ENCODE results near the gene OPHN1.
"Not testable (repeated sequence)": the region's sequence is repeated elsewhere in the genome, so short reads cannot be mapped to it uniquely, and the experiment has no call there.

The OPHN1 gene

DNA sequence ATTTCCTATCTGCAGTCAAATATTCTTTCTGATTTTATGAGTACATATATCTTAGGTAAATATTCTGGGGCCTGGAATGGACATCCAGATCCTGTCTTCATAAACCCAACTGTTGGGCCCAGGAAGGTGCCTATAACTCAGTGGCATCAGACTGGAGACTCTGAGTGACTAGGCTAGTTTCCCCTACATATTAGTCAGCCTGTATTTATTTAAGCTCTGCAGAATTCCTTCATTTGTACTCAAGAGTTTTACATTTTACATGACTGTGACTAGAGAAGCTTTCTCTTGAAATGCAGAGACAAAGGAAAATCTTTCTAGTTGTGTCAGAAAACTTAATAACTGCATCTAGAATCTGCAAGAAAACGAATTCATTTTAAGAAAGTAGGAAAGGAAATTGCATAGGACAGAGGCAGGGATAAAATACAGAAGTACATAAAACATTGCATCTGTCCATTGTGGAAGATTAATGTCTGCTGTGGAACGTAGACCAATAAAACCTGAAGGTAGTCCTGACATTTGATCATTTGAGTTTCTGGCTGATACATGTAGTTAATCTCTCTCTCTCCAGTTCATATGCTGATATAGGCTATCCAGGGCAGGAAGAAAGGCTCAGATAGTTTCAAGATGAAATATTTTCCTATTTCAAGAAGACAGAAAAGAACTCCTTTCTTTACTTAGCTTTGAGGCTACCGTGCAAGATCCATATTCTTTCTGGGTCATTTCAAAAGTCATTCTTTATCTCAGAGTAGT, 78.2 kb downstream of the OPHN1 start:
- no peak for DNase-seq

DNA sequence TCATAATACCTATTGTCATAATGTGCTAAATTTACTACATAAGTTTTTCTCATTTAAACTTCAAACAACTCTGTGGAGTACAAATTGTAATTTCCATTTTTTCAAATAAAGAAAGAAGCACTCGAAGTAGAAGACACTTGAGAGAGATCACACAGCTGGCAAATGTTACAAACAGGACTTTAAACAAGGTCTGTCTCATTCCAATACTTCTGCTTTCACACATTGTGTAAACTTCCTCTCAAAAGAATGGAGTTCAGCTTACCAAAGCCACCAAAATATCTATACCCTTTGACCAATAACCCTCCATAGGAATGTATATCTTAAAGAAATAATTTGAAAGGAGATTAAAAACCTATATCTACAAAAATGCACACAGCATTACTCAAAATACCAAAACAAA, 88.3 kb downstream of the OPHN1 start:
- DNase-seq: no peak

DNA sequence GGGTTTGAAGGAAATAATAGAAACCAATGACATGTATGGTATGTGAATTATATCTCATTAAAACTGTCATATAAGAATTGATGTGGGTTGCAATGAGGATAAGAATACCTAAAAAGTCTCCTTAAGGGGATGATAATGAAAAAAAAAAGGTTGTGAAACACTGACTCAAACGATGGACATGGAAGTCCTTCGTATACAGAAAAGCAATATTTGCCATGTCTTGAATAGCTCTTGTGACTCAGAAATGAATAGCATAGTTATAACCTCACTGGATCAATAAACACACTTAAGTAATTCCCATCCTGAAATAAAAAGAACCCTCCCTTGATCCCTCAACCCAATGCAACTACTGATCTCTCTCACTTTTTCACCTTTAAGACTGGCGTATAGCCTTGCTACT, 89.7 kb downstream of the OPHN1 start:
- DNase-seq: no peak

DNA sequence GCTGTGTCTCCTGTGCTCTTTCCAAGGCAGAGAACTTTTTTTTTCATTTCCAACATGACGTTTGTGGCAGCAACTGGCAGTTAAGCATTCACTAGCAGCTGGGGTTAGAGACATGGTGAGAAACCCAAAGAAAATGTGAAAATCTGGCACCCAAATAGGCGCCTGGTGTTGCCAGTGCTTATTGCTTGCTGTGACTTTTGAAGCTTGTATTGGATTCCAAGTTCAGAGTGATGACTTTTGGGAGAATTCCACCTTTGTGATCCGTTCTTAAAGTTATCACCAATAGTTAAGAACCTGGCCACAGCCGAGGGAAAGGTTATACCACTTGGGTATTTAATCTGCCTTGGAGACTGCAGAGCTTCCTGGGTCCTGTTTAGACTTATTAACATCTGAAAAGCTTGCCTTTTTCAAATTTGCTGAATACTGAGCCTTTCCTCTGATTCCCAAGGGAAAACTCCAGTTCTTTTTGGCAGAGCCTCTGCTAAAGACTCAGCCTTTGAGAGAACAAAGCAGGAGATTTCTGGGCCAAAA, 101.0 kb downstream of the OPHN1 start:
- DNase-seq: no peak

DNA sequence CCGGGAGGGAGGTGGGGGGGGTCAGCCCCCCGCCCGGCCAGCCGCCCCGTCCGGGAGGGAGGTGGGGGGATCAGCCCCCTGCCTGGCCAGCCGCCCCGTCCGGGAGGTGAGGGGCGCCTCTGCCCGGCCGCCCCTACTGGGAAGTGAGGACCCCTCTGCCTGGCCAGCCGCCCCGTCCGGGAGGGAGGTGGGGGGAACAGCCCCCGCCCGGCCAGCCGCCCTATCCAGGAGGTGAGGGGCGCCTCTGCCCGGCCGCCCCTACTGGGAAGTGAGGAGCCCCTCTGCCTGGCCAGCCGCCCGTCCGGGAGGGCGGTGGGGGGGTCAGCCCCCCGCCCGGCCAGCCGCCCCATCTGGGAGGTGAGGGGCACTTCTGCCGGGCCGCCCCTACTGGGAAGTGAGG, 106.5 kb downstream of the OPHN1 start:
- DNase-seq: not testable (repeated sequence)

DNA sequence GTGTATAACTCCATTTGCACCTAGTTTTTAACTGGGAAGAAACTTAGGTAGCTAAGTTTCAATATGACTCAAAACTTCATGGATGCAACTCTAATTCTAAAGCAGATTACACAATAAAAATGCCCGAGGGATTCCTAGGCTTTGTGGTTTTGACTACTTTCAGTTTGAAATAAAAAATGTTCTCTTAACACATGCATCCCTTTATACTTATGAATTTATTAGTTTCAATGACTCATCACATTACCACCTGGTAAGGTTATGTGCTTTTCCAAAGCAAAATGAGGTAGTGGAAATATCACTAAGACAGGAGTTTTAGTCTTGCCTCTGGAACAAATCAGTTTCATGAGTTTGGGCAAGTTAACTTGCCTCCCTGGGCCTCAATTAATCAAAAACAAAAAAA, 125.5 kb downstream of the OPHN1 start:
- no peak for DNase-seq

DNA sequence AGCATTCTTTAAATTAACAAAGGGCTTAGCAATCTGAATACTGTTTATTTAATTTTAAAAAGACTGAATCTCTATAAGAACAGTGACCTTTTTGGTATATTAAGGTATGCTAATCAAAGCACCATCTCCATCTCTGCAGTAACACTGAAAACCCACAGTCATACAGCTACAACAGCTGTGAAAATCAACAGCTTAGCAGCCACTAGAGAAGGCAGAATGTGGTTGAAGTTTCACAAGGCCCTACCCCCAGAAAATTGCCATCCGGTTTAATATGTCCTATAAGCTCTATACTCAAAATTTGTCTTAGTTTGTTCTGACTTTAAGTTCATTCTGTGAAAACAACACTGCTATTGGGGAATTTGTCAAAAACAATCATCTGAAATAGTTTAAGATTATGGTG, 128.7 kb downstream of the OPHN1 start:
- no peak for DNase-seq

DNA sequence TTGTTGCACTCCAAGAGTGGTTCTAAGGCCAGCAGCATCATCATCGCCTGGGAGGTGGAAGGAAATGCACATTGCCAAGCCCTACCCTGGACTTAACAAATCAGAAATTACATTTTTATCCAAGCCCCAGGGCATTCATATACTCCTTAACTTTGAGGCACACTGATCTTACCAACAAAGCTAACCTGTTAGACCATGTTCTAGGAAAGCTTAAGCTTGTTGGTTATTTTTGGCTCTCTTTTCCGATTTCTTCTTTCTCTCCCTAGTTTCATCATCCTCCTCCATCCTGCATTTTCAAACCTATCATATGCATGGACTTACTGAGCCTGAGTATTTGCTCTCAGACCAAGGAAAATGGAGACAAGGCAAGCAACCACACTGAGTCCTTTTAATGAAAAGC, 133.4 kb downstream of the OPHN1 start:
- DNase-seq: no peak

DNA sequence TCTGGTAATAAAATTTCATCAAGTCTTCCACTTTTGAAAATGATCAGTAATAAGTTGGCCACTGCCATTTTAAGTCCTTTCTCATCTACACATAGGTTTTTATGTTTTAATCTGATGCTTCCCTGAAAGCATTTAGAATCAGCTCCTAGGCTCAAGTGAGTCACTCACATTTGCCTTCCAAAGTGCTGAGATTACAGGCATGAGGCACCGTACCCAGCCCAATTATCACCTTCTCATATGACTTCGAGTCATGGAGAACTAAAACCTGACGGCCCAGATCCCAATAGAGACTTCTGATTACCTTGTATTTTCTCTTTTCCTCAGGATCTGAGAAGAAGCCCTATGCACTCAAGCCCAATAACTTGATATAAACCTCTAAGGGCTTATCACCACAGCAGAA, 140.8 kb downstream of the OPHN1 start:
- no peak for DNase-seq

DNA sequence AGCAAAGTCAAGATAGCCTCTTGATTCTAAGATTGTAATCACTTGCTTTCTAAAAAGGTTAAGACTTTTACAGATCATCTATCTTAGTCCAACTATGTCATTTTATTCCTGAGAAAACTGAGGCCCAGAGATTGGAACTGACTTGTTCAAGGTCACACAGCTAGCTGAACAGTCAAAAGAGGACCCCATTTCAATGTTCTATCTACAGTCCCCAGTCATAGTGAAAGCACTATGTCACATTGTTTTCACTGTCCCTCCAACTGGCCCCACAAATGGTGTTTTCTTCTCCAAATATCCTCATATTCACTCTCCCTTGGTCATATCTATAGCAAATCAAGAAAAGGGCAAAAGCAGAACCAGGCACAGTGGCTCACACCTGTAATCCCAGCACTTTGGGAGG, 145.2 kb downstream of the OPHN1 start:
- DNase-seq: no peak

DNA sequence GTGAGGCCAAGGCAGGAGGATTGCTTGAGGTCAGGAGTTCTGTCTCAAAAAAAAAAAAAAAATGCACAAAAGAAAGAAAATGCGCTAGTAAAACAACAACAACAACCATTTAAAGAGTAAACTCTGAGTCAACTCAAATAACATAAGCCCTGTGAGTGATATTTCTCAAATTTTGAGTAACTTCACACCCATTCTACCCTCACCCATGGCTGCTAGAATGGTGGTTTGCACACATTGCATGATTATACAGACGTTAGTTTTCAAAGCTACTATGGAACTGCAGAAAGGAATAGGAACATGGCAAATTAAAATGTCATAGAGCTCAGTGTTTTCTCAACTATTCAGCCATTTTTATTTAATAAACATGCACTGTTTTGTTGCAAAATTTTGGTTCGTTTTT, 145.9 kb downstream of the OPHN1 start:
- no peak for DNase-seq

DNA sequence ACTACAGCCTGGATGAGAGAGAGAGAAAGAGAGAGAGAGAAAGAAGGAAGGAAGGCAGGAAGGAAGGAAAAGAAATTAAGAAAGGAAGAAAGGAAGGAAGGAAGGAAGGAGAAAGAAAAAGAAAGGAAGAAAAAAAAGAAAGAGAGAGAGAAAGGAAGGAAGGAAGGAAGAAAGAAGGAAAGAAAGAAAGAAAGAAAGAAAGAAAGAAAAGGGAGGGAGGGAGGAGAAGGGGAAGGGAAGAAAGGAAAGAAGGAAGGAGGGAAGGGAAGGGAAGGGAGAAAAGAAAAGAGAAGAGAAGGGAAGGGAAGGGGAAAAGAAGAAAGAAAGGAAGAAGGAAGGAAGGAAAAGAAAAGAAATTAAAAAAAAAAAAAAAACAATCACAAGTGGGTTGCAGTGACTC, 146.3 kb downstream of the OPHN1 start:
- DNase-seq: no peak

DNA sequence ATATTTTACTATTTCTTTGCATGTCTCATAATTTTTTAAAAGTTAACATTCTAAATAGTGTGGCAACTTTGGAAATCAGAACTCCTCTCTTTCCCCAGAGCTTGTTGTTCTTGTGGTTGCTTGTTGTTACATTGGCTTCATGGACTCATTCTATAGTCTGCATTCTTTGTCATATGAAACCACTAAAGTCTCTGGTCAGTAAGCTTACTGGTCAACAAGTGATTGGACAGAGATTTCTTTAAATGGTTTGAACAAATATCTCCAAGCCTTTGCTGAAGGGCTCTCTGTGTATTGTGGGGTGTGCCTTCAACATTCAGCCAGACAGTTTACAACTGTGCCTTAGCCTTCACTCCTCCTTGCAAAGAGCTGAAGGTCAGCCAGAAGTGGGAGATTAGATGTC, 147.2 kb downstream of the OPHN1 start:
- no peak for DNase-seq

DNA sequence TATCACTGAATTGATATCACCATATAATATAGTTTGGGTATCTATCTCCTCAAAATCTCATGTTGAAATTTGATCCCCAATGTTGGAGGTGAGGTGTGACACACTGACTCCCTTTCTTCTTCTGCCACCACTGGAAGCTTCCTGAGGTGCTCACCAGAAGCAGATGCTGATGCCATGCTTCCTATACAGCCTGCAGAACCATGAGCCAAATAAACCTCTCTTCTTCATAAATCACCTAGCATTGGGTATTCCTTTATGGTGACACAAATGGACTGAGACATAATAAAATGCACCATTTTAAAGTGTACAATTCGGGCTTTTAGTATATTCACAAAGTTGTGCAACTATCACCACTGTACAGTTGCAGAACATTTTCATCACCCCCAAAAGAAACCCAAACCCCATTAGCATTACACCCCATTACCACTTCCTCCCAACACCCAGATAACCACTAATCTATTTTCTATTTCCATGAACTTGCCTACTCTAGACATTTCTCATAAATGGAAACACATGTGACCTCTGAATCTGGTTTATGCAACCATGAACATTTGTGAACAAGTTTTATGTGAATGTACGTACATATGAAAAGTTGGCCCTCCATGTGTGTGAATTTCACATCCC, 148.9 kb downstream of the OPHN1 start:
- DNase-seq: no peak

DNA sequence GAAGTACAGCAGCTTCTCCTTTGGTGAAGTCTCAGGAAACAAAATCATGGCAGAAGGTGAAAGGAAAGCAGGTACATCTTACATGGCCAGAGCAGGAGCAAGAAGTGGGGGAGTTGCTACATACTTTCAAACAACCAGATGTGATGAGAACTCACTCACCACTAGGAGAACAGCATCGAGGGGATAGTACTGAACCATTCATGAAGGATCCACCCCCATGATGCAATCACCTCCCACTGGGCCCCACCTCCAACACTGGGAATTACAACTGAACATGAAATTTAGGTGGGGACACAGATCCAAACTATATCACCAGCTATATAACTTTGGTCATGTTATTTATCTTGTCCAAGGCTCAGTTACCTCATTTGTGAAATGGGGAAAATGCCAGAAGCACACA, 159.4 kb downstream of the OPHN1 start:
- DNase-seq: peak; percentile 1

DNA sequence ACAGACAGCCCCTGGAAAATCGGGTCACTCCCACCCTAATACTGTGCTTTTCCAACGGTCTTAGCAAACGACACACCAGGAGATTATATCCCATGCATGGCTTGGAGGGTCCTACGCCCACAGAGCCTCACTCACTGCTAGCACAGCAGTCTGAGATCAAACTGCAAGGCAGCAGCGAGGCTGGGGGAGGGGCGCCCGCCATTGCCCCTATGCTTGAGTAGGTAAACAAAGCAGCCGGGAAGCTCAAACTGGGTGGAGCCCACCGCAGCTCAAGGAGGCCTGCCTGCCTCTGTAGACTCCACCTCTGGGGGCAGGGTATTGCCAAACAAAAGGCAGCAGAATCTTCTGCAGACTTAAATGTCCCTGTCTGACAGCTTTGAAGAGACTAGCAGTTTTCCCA, 168.5 kb downstream of the OPHN1 start:
- DNase-seq: not testable (repeated sequence)

DNA sequence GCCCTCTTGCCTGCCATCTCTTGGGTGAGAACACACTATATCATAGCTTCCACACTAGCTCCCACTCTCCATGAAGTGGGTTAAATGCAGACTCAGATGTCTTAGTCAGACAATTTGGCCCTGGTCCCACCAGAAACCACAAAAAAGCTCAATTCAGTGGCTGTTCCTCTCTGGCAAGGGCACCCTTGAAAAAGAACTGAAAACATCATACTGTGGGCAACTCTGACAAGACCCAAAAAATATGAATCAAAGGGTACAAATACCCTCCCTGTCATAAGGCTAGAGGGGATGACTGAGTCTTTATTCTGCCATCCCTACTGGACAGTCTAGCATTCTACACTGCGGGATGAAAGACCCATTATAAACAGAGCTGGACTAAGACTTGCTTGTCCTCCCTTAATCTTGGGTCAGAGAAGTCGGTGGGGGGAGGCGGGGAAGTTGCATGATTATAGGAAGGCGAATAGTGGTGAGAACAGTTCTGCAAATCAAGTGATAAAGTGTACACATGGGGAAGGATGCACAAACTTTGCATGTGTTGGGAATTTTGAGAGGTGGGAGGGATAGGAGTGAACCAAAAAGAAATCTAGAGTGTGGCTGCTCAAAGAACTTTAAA, 172.1 kb downstream of the OPHN1 start:
- no peak for DNase-seq

DNA sequence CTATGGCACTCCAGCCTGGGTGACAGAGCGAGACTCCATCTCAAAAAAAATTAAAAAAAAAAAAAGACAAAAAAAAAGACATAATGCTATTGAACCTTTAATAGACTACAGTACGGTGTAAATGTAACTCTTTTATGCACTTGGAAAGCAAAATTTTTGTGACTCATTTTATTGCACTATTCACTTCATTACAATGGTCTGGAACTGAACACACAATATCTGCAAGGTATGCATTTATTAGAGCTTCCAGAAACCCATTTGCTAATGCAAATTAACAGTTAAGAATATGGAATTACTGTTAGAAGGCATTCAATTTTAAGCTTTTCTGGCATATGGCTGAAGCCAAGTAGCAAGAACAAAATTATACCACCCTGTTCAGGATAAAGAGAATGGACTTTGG, 176.3 kb downstream of the OPHN1 start:
- no peak for DNase-seq

DNA sequence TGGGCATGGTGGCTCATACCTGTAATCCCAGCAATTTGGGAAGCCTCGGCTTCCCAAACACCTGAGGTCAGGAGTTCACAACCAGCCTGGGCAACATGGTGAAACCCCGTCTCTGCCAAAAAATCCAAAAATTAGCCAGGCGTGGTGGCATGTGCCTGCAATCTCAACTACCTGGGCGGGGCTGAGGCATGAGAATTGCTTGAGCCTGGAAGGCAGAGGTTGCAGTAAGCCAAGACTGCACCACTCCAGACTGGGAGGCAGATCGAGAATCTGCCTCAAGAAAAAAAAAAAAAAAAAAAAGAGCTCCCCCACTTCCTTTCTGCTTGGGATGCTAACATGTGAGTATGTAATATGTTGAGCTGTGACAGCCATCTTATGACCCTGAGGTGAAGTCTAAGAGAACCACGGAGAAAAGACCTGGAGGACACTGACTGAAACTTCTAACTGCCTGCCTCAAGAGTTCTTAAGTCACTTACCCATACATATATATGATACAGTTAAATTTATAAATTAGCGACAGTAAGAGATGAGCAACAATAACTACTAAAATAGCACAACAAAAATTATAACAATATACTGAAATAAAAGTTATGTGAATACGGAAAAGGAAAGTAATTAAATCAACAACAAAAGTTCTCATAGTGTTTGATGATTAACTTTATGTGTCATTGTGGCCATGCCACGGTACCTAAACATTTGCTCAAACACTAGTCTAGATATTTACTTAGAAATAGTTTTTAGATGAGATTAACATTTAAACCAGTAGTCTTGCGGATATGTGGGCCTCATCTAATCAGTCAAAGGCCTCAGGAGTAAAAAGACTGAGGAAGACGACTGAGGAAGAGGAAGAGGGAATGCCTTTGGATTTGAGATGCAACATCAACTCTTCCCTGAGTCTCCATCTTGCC, 178.3 kb downstream of the OPHN1 start:
- DNase-seq: no peak

DNA sequence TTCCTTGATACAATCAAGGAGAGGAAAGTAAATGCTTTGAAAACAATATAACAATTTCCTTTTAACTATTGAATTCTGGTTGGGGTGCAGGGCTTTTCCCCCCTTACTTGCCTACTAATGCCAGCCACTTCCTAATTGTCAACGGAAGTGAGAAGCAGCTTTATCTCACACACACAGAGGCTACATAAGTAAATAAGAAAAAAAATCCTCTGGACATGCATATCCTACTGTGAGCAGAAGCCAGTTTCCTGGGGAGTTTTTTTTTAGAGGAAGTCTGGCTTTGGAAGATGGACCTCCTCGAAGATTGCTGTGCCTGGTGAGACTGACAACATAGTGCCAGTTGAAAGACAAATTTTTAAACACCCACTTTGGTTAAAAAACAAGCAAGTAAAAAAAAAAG, 180.6 kb downstream of the OPHN1 start:
- no peak for DNase-seq

DNA sequence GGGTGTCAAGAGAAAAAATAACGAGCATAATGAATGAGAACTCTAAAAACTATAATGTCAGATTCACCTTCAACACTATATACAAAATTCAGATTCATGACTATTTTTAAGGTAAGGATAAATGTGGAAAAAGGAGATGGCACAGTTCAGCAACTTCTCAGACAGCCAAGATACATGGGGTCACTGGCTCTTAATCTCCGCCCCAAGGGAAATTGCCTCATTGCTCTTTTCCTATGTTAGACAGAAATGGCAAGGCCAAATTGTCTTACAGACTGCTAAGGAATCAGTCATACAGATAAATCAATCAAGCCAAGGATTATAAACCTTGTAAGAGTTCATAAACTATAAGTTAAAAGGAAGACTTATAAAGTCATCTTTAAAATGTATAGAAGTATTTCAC, 183.4 kb downstream of the OPHN1 start:
- DNase-seq: no peak

DNA sequence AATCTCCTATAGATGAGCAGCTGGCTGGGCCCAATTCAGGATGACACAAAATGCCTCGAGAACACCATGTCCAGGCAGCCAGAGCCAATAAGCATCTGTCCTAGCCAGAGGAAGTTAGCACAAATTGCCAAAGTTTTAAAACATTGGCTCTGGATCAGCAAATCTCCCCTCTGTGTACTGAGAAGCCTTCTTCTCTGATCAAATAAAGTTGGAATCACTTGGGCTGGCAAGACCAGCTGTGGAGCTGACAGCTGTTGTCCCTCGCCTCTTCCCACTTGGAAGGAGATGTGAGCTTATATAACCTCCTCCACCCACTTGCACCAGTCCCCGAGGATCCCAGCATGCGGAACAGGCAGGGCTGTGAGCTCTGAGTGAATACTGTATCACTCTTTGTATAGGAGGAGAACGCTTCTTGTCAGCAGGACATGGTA, 183.9 kb downstream of the OPHN1 start:
- no peak for DNase-seq

DNA sequence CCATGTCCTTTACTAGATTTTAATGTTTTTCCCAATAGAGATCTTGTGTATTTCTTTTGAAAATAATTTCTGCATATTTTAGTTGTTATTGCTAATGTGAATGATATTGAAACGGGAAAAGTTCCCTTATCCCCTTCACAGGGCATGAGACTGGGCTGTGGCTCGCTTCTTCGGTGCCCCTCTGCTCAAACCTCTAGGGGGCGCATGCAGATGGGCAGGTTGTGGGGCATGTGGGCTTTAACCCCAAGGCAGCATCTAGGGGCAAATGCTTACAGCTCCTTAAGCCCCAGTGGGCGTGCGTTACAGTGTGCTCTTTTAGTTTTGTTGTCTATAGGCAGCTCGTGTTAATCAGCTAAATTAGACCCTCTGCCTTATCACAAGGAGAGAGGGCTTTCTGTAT, 194.7 kb downstream of the OPHN1 start:
- peak; percentile 67 for DNase-seq
